ENCODE measurements around the gene LPP. TPM values are rescaled to one million over a fixed set of nuclear protein-coding genes. Genes with fewer than 3 reads are reported as not detected.

Gene LPP
- polyA plus RNA-seq, 2 of the 4 experiments (the other 2 are of a cell fraction), result 11.0 to 30.8 TPM

GRCh38 chr3:188431040-188431439 is 277.1 kb downstream of the LPP start:
- 98% methylated on average over 5 of the region's 5 CpGs for WGBS (ENCODE audit: missing lambda C conversion rate)
- FAIRE-seq (no peak), ATAC-seq (no peak), DNase-seq (ENCODE audit: low read depth in 1 of 2, low spot score in 1 of 2) (no peak)
- H3K27ac ChIP-seq, result peak overlapping the region; percentile 32 to 57; a peak in 4 of 6 replicates
- no peak overlapping the region for H3K4me3 ChIP-seq
- ChIA-PET CTCF (no interaction called here), POLR2A (no interaction called here)
- TF ChIP-seq FOXS1 (CRISPR knock-in tag; IDR thresholded peaks at IDR 0.05), result no peak
- no peak for TF ChIP-seq KDM5A (IDR thresholded peaks at IDR 0.05)
- TF ChIP-seq HES2 (IDR thresholded peaks at IDR 0.05), result no peak
- no peak for TF ChIP-seq REST (IDR thresholded peaks at IDR 0.05)
- TF ChIP-seq EP300 (IDR thresholded peaks at IDR 0.05), result no peak
- TF ChIP-seq HOXB5 (CRISPR knock-in tag; IDR thresholded peaks at IDR 0.05), result no peak
- TF ChIP-seq ESRRA (IDR thresholded peaks at IDR 0.05; ENCODE audit: borderline replicate concordance, low read length), result no peak
- no peaks in the 10 kb centered on the region for H3K9me3 ChIP-seq
- peaks cover 44% of the 10 kb centered on the region for H3K4me1 ChIP-seq
- peak overlapping the region; percentile 42 for H3K4me2 ChIP-seq

- ATAC-seq (peak in 1 of 2 experiments; percentile 83; a peak in 3 of 6 replicates), DNase-seq (ENCODE audit: low read depth in 1 of 2, low spot score in 1 of 2) (peak in 1 of 2 experiments; percentile 65), FAIRE-seq (no peak)
- 75% methylated on average over 3 of the region's 3 CpGs for WGBS (ENCODE audit: missing lambda C conversion rate)
- POLR2A ChIA-PET, result no interaction called here
- Histone ChIP-seq H3K4me1 (peaks cover 44% of the 10 kb centered on the region), H3K4me2 (peak overlapping the region; percentile 42), H3K9me3 (no peaks in the 10 kb centered on the region), H3K4me3 (no peak overlapping the region), H3K27ac (peak overlapping the region; percentile 32 to 57; a peak in 3 of 6 replicates)
- CTCF ChIA-PET, result interaction anchor here (0.6 to 1.1 kb wide), 2 partner anchors 19 to 24 kb away, joined by 3 read pairs; no protein-coding TSS in a partner anchor
- TF ChIP-seq POLR2A (IDR thresholded peaks at IDR 0.05; ENCODE audit: low read length) (no peak), FOSL2 (IDR thresholded peaks at IDR 0.05) (no peak), FOSL2 (CRISPR knock-in tag; IDR thresholded peaks at IDR 0.05) (0 out of 2 replicates have a peak, but pooled peaks have one; percentile 25)
Measured at GRCh38 chr3:188431553-188431952, 277.6 kb downstream of the LPP start.

GRCh38 chr3:188432802-188433520 is 279.0 kb downstream of the LPP start:
- ATAC-seq (peak in 1 of 2 experiments; percentile 64; a peak in 3 of 6 replicates), DNase-seq (ENCODE audit: low read depth in 1 of 2, low spot score in 1 of 2) (no peak), FAIRE-seq (no peak)
- 55% methylated on average over 6 of the region's 6 CpGs for WGBS (ENCODE audit: missing lambda C conversion rate)
- Histone ChIP-seq H3K9me3 (no peaks in the 10 kb centered on the region), H3K4me2 (peak overlapping the region; percentile 16; the same call in 1 of the 3 replicates), H3K4me3 (no peak overlapping the region), H3K4me1 (peaks cover 44% of the 10 kb centered on the region), H3K27ac (peak overlapping the region; percentile 0 to 56; a peak in 3 of 6 replicates)
- ChIA-PET CTCF (no interaction called here), POLR2A (no interaction called here)
- no peak for TF ChIP-seq FOSL2 (IDR thresholded peaks at IDR 0.05)
- no peak for TF ChIP-seq FOSL2 (CRISPR knock-in tag; IDR thresholded peaks at IDR 0.05)
- TF ChIP-seq JUN (IDR thresholded peaks at IDR 0.05), result no peak
- no peak for TF ChIP-seq BCL3 (IDR thresholded peaks at IDR 0.05)

- ChIA-PET CTCF (no interaction called here), POLR2A (no interaction called here)
- peak overlapping the region; percentile 0 to 56; a peak in 3 of 6 replicates for H3K27ac ChIP-seq
- H3K4me2 ChIP-seq, result peak overlapping the region; percentile 16; the same call in 1 of the 3 replicates
- no peaks in the 10 kb centered on the region for H3K9me3 ChIP-seq
- 94% methylated on average over 5 of the region's 5 CpGs for WGBS (ENCODE audit: missing lambda C conversion rate)
- TF ChIP-seq RFX5 (IDR thresholded peaks at IDR 0.05), result no peak
- TF ChIP-seq RCOR1 (IDR thresholded peaks at IDR 0.05; ENCODE audit: low read depth, low read length), result no peak
- TF ChIP-seq USF2 (IDR thresholded peaks at IDR 0.05), result no peak
- TF ChIP-seq SMC3 (IDR thresholded peaks at IDR 0.05), result no peak
- TF ChIP-seq JUN (IDR thresholded peaks at IDR 0.05), result no peak
- TF ChIP-seq BCL3 (IDR thresholded peaks at IDR 0.05), result no peak
- TF ChIP-seq MAFK (IDR thresholded peaks at IDR 0.05; ENCODE audit: partially characterized antibody), result no peak
- FAIRE-seq (no peak), DNase-seq (ENCODE audit: low read depth in 1 of 2, low spot score in 1 of 2) (no peak), ATAC-seq (no peak)
- H3K4me3 ChIP-seq, result no peak overlapping the region
- peaks cover 44% of the 10 kb centered on the region for H3K4me1 ChIP-seq
Measured at GRCh38 chr3:188433521-188434150, 279.7 kb downstream of the LPP start.
